Karpas-422 (cell line): ENCODE results near the gene MAPRE2. TPM values are rescaled to one million over a fixed set of nuclear protein-coding genes. Genes with fewer than 3 reads are reported as not detected.

Source experiments
- DNase-seq: peaks from one replicate; pipeline ENCODE4 v3.0.0-alpha.2; 2015
- H2AFZ ChIP-seq: fragments of 200-600 bp; sonication (generic); 2 replicates; pipeline ENCODE4 v1.6.1; 2014; ENCODE audit warnings: antibody characterized with exemption, low read length, mixed read lengths
- H3K27ac ChIP-seq: fragments of 200-600 bp; sonication (generic); 2 replicates; pipeline ENCODE4 v1.5.1; 2014; ENCODE audit warnings: mild to moderate bottlenecking, low read length, moderate library complexity
- H3K27me3 ChIP-seq: fragments of 200-600 bp; sonication (generic); 2 replicates; pipeline ENCODE4 v1.6.1; 2014; ENCODE audit warnings: low read length, mixed read lengths
- H3K36me3 ChIP-seq: fragments of 200-600 bp; sonication (generic); 2 replicates; pipeline ENCODE4 v1.6.1; 2014; ENCODE audit warnings: low read length, mixed read lengths; ENCODE audit not compliant: insufficient read depth
- H3K4me1 ChIP-seq: fragments of 200-600 bp; sonication (generic); 2 replicates; pipeline ENCODE4 v1.6.1; 2014; ENCODE audit warnings: mild to moderate bottlenecking, low read length, mixed read lengths
- H3K4me2 ChIP-seq: fragments of 200-600 bp; sonication (generic); 2 replicates; pipeline ENCODE4 v1.6.1; 2014; ENCODE audit warnings: low read length, low read depth, mild to moderate bottlenecking; ENCODE audit not compliant: poor library complexity, severe bottlenecking
- H3K4me3 ChIP-seq: fragments of 200-600 bp; sonication (generic); 2 replicates; pipeline ENCODE4 v1.5.1; 2014; ENCODE audit warnings: mild to moderate bottlenecking, antibody characterized with exemption, low read length, mixed read lengths
- H3K79me2 ChIP-seq: fragments of 200-600 bp; sonication (generic); 2 replicates; pipeline ENCODE4 v1.6.1; 2014; ENCODE audit warnings: mild to moderate bottlenecking, low read length, mixed read lengths
- H3K9ac ChIP-seq: fragments of 200-600 bp; sonication (generic); 2 replicates; pipeline ENCODE4 v1.6.0; 2014; ENCODE audit warnings: low read length
- H3K9me2 ChIP-seq: fragments of 200-600 bp; sonication (generic), shearing (Covaris generic); replicated peaks from 2 replicates; pipeline ENCODE4 v1.6.0; 2014; ENCODE audit warnings: mild to moderate bottlenecking, low read length, moderate library complexity; ENCODE audit not compliant: insufficient read depth
- H3K9me3 ChIP-seq: fragments of 300-700, 200-600 bp; sonication (generic); 2 replicates; pipeline ENCODE4 v1.6.1; 2014; ENCODE audit warnings: low read length, mixed read lengths
- H4K20me1 ChIP-seq: fragments of 200-600 bp; sonication (generic); 2 replicates; pipeline ENCODE4 v1.6.1; 2014; ENCODE audit warnings: mild to moderate bottlenecking, antibody characterized with exemption, low read length, low read depth; ENCODE audit not compliant: insufficient read depth
- total RNA-seq: library from RNA; depleted of rRNA; stranded (reverse); fragments of >200 nt; shearing (Covaris generic); gene quantifications from 2 replicates; pipeline ENCODE4 v1.2.3, GENCODE V29; 2014; ENCODE audit warnings: low replicate concordance

The MAPRE2 gene
- total RNA-seq, 1 experiment from 2014 or later = 267 TPM

DNA sequence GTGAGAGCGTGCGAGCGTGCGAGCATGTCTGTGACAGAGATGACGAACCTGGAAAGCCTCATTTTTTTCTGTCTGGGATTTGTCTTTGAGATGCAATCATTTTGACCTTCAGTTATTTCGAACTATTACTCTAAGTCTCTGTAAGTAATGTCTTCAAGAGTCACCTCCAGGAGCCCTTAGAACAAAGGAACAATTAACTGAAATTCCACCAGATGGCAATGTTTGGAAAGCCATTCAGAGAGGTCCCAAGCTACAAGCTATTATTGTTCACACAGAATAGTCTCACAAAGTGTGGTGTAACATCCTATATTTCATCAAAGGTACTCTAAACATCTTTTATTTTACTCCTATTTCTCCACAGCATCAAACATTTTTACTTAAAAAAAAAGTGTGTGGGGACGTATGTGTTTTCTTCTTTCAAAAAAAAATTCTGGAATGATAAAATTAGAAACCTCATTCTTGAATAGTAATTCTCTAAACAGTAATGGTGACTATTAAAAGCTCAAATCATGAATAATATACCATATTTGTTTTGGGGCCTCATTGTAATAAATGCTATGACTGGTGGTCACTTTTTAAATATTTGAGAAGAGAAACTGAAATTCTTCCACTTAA, 35.1 kb upstream of the MAPRE2 start:
- H3K4me1 ChIP-seq = peaks cover 32% of the 10 kb centered on the region
- peak overlapping the region; percentile 7; the same call in 1 of the 2 replicates for H2AFZ ChIP-seq
- H3K79me2 ChIP-seq = no peaks in the 10 kb centered on the region
- DNase-seq = peak; percentile 92
- no peaks in the 10 kb centered on the region for H3K9me3 ChIP-seq
- peak overlapping the region; percentile 35; the same call in 1 of the 2 replicates for H3K27ac ChIP-seq
- peak overlapping the region; percentile 13 for H3K9ac ChIP-seq
- H3K4me2 ChIP-seq = peak overlapping the region; percentile 62
- no peaks in the 10 kb centered on the region for H3K36me3 ChIP-seq
- no peaks in the 10 kb centered on the region for H4K20me1 ChIP-seq
- H3K4me3 ChIP-seq = peak overlapping the region; percentile 20; the same call in 1 of the 2 replicates
- H3K9me2 ChIP-seq = no peaks in the 10 kb centered on the region
- H3K27me3 ChIP-seq = no peaks in the 10 kb centered on the region

DNA sequence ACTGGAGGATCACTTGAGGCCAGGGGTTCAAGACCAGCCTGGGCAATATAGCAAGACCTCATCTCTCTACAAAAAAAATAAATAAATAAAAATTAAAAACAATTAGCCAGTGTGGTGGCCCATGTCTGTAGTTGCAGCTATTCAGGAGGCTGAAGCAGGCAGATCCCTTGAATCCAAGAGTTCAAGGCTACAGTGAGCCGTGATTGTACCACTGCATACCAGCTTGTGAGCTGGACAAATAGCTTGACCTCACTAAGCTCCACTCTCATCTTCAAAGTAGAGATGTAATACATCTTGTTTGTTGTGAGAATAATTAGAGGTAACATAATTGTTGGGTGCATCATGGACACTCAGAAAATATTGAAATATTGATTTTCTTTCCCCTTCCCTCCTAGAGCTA, 31.1 kb upstream of the MAPRE2 start:
- Histone ChIP-seq H3K9me3 (no peaks in the 10 kb centered on the region), H3K4me1 (peaks cover 28% of the 10 kb centered on the region), H3K4me3 (no peak overlapping the region), H4K20me1 (no peaks in the 10 kb centered on the region), H3K79me2 (no peaks in the 10 kb centered on the region), H3K9ac (no peak overlapping the region), H2AFZ (no peak overlapping the region), H3K36me3 (no peaks in the 10 kb centered on the region), H3K4me2 (no peak overlapping the region), H3K27ac (no peak overlapping the region), H3K9me2 (no peaks in the 10 kb centered on the region), H3K27me3 (no peaks in the 10 kb centered on the region)
- DNase-seq = no peak

DNA sequence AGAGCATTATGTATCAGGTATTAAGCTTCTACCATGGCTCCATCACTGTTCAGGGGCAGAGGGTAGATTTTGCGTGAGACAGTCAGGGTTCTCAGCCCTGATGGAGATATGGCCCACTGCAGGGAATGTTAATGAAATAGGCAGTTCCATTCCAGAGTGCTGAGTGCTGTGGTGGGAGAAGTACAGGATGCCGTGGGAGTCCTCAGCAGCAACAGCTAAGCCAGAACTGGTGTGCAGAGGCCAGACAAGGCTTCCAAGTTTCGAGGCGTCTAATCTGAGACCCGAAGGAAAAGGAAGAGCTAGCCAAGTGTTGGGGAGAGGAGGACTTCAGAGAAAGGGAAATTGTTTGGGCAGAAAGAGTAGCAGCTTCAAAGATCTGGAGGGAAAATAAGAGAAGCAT, 30.2 kb upstream of the MAPRE2 start:
- Histone ChIP-seq H3K9me3 (no peaks in the 10 kb centered on the region), H3K9me2 (no peaks in the 10 kb centered on the region), H3K4me2 (no peak overlapping the region), H3K27me3 (no peaks in the 10 kb centered on the region), H3K9ac (no peak overlapping the region), H2AFZ (no peak overlapping the region), H3K36me3 (no peaks in the 10 kb centered on the region), H3K27ac (no peak overlapping the region), H3K79me2 (no peaks in the 10 kb centered on the region), H4K20me1 (no peaks in the 10 kb centered on the region), H3K4me1 (peaks cover 28% of the 10 kb centered on the region), H3K4me3 (no peak overlapping the region)
- no peak for DNase-seq

DNA sequence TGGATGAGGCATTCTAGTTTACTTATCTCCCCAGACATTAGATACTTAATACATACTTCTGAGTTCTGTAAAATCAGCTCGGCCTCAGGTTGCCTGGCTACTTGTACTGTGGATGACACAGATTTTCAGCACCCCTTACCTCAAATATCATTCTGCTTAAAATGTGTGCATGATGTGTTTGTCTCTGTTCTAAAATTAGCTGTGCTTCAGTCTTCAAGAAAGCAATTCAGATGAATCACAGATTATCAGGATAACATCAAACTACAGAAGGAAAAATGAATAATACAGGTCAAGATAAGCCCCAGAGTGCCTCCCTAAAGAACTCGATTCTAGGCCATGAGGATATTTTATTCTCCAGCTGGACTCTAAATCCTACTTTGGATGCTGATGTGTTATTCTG, 21.3 kb upstream of the MAPRE2 start:
- 0 out of 2 replicates have a peak, but pooled peaks cover 4% of the 10 kb centered on the region for H3K27me3 ChIP-seq
- H3K9me2 ChIP-seq = no peaks in the 10 kb centered on the region
- H3K36me3 ChIP-seq = no peaks in the 10 kb centered on the region
- H3K4me2 ChIP-seq = no peak overlapping the region
- H4K20me1 ChIP-seq = no peaks in the 10 kb centered on the region
- no peak overlapping the region for H3K27ac ChIP-seq
- no peak overlapping the region for H3K9ac ChIP-seq
- H3K9me3 ChIP-seq = no peaks in the 10 kb centered on the region
- H3K4me3 ChIP-seq = no peak overlapping the region
- H3K79me2 ChIP-seq = no peaks in the 10 kb centered on the region
- H2AFZ ChIP-seq = no peak overlapping the region
- peaks cover 20% of the 10 kb centered on the region for H3K4me1 ChIP-seq
- no peak for DNase-seq

DNA sequence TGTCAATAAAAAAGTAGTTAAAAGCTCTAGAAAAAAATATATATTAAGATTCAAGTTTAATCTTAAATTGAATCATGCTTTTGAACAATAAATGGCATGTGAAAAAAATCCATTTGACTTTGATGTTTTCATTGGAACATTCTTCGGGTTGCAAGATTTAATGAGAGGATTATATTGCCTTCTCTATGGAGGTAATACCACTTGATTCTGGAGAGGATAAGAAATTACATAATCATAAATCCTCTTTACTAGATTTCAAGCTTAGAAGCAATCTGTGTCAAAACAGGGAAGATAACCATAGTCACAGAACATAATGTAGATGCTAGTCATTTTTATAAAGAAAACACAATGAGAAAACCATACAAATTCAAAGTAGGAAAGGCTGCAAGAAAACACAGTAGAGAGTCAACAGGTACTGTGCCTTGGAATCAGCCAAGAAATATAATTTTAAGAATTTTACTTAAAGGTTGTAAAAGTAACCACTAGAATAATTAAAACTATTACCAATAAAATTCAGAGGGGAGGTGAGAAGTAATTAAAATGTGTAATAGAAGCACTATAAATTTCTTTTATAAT, 18.7 kb upstream of the MAPRE2 start:
- H2AFZ ChIP-seq = no peak overlapping the region
- DNase-seq = no peak
- no peak overlapping the region for H3K4me2 ChIP-seq
- H3K4me3 ChIP-seq = no peak overlapping the region
- peaks cover 36% of the 10 kb centered on the region for H3K4me1 ChIP-seq
- H3K9me3 ChIP-seq = no peaks in the 10 kb centered on the region
- H3K27ac ChIP-seq = no peak overlapping the region
- H3K36me3 ChIP-seq = no peaks in the 10 kb centered on the region
- H3K9ac ChIP-seq = no peak overlapping the region
- no peaks in the 10 kb centered on the region for H3K9me2 ChIP-seq
- no peaks in the 10 kb centered on the region for H3K79me2 ChIP-seq
- no peaks in the 10 kb centered on the region for H4K20me1 ChIP-seq
- no peaks in the 10 kb centered on the region for H3K27me3 ChIP-seq

DNA sequence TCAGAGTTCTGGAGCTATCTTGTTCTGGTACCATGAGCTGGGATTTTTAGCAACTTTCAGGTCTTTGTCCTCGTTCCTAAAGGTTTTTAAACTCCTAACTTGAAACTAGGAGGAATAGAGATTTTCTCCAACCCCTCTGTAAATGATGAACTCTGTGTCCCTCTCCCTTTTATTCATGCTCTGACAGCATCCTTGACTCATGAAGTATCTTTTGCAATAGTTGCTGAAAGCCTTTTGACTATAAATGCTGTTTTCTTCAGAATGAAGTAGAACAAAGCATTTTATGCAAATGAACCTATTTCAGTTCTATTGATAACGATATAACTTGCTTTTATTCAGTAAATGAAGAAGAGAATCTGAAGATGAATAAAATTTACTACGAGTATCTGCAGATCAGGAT, 17.0 kb upstream of the MAPRE2 start:
- DNase-seq = no peak
- Histone ChIP-seq H4K20me1 (no peaks in the 10 kb centered on the region), H3K9ac (peak overlapping the region; percentile 3; the same call in 1 of the 2 replicates), H3K36me3 (no peaks in the 10 kb centered on the region), H3K79me2 (no peaks in the 10 kb centered on the region), H3K4me3 (0 out of 2 replicates have a peak overlapping the region, but pooled peaks have one; percentile 14), H3K4me2 (peak overlapping the region; percentile 63), H2AFZ (peak overlapping the region; percentile 39), H3K9me2 (no peaks in the 10 kb centered on the region), H3K9me3 (no peaks in the 10 kb centered on the region), H3K27me3 (no peaks in the 10 kb centered on the region), H3K4me1 (peaks cover 50% of the 10 kb centered on the region), H3K27ac (no peak overlapping the region)

DNA sequence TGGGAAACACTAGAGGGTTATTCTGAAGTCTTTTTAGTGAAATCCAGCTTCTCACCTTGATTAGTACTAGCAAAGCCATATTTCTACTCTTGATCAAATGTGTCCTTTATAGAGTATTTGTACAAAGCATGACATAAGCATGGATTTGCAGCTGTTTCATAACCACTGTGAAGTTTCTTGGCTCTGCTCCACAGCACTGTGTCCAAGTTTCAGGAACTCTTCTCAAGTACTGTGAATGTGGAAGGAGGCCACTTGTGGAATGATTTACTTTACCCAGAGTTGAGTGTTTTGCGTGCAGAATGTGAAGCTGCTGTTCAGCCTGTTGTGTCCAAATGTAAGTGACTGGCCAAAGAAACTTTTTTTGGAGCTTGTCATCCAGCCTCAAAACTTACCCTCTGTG, 16.2 kb upstream of the MAPRE2 start:
- H3K9me2 ChIP-seq = no peaks in the 10 kb centered on the region
- no peak overlapping the region for H3K9ac ChIP-seq
- no peaks in the 10 kb centered on the region for H3K36me3 ChIP-seq
- H3K4me3 ChIP-seq = no peak overlapping the region
- no peaks in the 10 kb centered on the region for H4K20me1 ChIP-seq
- no peaks in the 10 kb centered on the region for H3K9me3 ChIP-seq
- H3K27me3 ChIP-seq = no peaks in the 10 kb centered on the region
- no peak overlapping the region for H3K27ac ChIP-seq
- no peaks in the 10 kb centered on the region for H3K79me2 ChIP-seq
- H3K4me2 ChIP-seq = peak overlapping the region; percentile 63
- no peak overlapping the region for H2AFZ ChIP-seq
- peaks cover 58% of the 10 kb centered on the region for H3K4me1 ChIP-seq
- no peak for DNase-seq

DNA sequence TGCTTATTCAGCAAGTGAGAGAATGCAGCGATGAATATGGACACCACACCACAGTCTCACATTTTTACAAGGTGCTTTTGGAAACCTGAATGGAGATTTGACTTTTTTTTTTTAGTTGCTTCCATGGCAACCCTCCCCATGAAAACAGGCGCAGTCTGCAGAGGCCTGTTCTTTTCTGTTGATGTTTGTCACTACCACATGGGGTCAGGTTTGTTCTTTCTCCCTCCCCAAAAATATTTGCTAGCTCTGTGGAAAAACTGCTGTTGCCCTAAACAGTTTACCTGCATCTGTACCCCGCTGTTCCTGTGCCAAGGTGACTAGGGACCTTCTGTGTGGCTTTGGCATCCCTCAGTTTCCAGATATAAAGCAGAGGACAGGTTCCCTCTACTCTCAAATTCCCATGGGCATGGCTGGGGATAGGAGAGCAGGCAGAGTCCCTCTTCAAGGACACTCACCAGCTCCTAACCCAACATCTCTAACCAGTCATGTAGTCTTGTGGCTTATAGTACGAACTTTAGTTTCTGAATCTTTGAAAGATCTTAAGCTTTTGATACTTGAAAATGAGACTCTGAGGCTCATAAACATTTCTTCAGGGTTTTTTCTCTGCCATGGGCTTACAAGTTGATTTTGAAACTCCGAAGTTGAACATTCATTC, 14.7 kb upstream of the MAPRE2 start:
- Histone ChIP-seq H3K4me3 (no peak overlapping the region), H3K36me3 (no peaks in the 10 kb centered on the region), H3K79me2 (no peaks in the 10 kb centered on the region), H3K27ac (no peak overlapping the region; the same call in 1 of the 2 replicates), H3K4me2 (peak overlapping the region; percentile 35), H3K9me3 (no peaks in the 10 kb centered on the region), H2AFZ (peak overlapping the region; percentile 37), H3K9me2 (no peaks in the 10 kb centered on the region), H3K27me3 (no peaks in the 10 kb centered on the region), H3K4me1 (peaks cover 74% of the 10 kb centered on the region), H4K20me1 (no peaks in the 10 kb centered on the region), H3K9ac (peak overlapping the region; percentile 16)
- DNase-seq = peak; percentile 65
